ENCODE results near the gene CLTA. TPM values are rescaled to one million over a fixed set of nuclear protein-coding genes. Genes with fewer than 3 reads are reported as not detected.

CLTA gene
- total and polyA plus RNA-seq, 2 donors (not counting 3 experiments of a cell fraction or from before 2014, with no cell fraction given): 229 to 317 TPM

DNA sequence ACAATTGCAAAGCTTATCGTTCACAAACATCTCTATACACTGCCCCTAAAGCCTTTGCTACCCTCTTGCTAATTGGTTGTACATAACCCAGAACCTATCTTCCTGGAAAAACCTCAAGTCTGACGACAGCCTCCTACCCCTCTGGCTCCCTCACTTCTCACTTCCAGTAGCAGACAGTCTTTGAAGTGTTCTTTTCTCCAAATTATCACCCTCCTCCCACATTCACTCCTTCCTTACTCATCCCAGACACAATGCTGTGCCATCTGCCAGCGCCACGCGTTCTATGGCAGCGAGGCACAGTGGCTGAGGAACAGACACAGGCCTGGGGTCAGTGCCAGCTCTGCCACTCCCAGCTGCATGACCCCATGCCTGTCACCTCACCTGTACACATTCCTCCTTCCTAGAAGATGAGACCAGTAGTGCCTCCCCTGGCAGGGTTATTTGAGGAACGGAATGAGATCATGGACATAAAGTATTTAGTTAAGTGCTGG lies 27.7 kb downstream of the CLTA start:
- dilution Hi-C loops (cut with MboI; ENCODE audit: extremely low pct_ligation_motif_present, low sequenced_read_pairs): no loop called here
- POLR2A ChIA-PET: no interaction called here
- H3K9me1 ChIP-seq (replicated peaks; ENCODE audit: control insufficient read depth, extremely low read depth, insufficient read depth, low read length): no peaks in the 10 kb centered on the region
- no peak overlapping the region for H3K27ac ChIP-seq (ENCODE audit: insufficient read depth, low read depth, low read length)
- CTCF ChIA-PET: interaction anchor here (1.3 kb wide), 1 partner anchor 14 kb away, joined by 4 read pairs; no protein-coding TSS in a partner anchor
- peaks cover 12% of the 10 kb centered on the region for H3K79me2 ChIP-seq (ENCODE audit: control insufficient read depth, insufficient read depth, low read length)
- DNase-seq (ENCODE audit: low read depth, low spot score): no peak
- H2AFZ ChIP-seq (ENCODE audit: low read depth, low read length): no peak overlapping the region
- intact Hi-C loops (cut with micrococcal nuclease): no loop called here
- no peaks in the 10 kb centered on the region for H3K27me3 ChIP-seq (ENCODE audit: control insufficient read depth in 2 of 2, insufficient read depth in 2 of 2, low read length in 2 of 2)
- peaks cover 6% of the 10 kb centered on the region for H3K4me1 ChIP-seq (ENCODE audit: control insufficient read depth, extremely low read depth, insufficient read depth, low read length)
- no peak overlapping the region for H3K4me2 ChIP-seq (ENCODE audit: insufficient read depth, low read length)
- no peaks in the 10 kb centered on the region for H3K9me3 ChIP-seq (replicated peaks; ENCODE audit: control insufficient read depth, insufficient read depth, low read length)
- H4K20me1 ChIP-seq (replicated peaks; ENCODE audit: control insufficient read depth, extremely low read depth, insufficient read depth, low read length): no peaks in the 10 kb centered on the region
- no peak for FAIRE-seq
- peaks cover 25 to 31% of the 10 kb centered on the region in 2 experiments for H3K36me3 ChIP-seq (ENCODE audit: control insufficient read depth in 2 of 2, extremely low read depth in 1 of 2, insufficient read depth in 2 of 2, low read length in 2 of 2)
- H3K4me3 ChIP-seq (replicated peaks in 1 of 3; ENCODE audit: insufficient read depth in 1 of 3, low read depth in 1 of 3, low read length in 3 of 3): no peak overlapping the region
- H3K9ac ChIP-seq (replicated peaks; ENCODE audit: extremely low read depth, insufficient read depth, low read length): no peak overlapping the region
- no TSS peak for BruUV-seq (replicated peaks)
- TF ChIP-seq GATA2 (IDR thresholded peaks at IDR 0.05; ENCODE audit: insufficient read depth, insufficient read length, low read depth, low read length) (no peak), POLR2AphosphoS5 (IDR thresholded peaks at IDR 0.05; ENCODE audit: insufficient read depth, low read depth, low read length) (no peak), JUN (IDR thresholded peaks at IDR 0.05; ENCODE audit: borderline replicate concordance, insufficient read depth, insufficient read length, low read depth) (no peak), EZH2 (IDR thresholded peaks at IDR 0.05; ENCODE audit: borderline replicate concordance, low read depth, low read length, severe bottlenecking) (no peak), FOS (IDR thresholded peaks at IDR 0.05; ENCODE audit: borderline replicate concordance, insufficient read depth, low read length) (no peak), MYC (IDR thresholded peaks at IDR 0.05; ENCODE audit: low read depth, low read length) (no peak), POLR2A (IDR thresholded peaks at IDR 0.05; ENCODE audit: low read depth, low read length) (no peak)
- TF ChIP-seq, protein P1, sequence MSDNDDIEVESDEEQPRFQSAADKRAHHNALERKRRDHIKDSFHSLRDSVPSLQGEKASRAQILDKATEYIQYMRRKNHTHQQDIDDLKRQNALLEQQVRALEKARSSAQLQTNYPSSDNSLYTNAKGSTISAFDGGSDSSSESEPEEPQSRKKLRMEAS (IDR thresholded peaks at IDR 0.05; ENCODE audit: insufficient read depth, insufficient read length): no peak
- TF ChIP-seq, protein P2, sequence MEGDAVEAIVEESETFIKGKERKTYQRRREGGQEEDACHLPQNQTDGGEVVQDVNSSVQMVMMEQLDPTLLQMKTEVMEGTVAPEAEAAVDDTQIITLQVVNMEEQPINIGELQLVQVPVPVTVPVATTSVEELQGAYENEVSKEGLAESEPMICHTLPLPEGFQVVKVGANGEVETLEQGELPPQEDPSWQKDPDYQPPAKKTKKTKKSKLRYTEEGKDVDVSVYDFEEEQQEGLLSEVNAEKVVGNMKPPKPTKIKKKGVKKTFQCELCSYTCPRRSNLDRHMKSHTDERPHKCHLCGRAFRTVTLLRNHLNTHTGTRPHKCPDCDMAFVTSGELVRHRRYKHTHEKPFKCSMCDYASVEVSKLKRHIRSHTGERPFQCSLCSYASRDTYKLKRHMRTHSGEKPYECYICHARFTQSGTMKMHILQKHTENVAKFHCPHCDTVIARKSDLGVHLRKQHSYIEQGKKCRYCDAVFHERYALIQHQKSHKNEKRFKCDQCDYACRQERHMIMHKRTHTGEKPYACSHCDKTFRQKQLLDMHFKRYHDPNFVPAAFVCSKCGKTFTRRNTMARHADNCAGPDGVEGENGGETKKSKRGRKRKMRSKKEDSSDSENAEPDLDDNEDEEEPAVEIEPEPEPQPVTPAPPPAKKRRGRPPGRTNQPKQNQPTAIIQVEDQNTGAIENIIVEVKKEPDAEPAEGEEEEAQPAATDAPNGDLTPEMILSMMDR (IDR thresholded peaks at IDR 0.05; ENCODE audit: extremely low read depth in 1 of 2, insufficient read depth in 1 of 2, low read depth in 1 of 2, low read length in 2 of 2): no peak

Measured in endothelial cell of umbilical vein (primary cell).